Natural killer cell (primary cell): ENCODE measurements around the gene MYO18B. TPM values are rescaled to one million over a fixed set of nuclear protein-coding genes. Genes with fewer than 3 reads are reported as not detected.

Experiments
- ATAC-seq, 3 donors: fragments of 150-1000 bp in 2 of 3; fragments of 200-7000 bp in 1 of 3; cut with Tn5 transposase; 1 replicate in 1 of 3; 2 replicates in 2 of 3; pipeline ENCODE4 v1.10.0; 2021; ENCODE audit warnings: mild to moderate bottlenecking in 2 of 3, moderate library complexity in 2 of 3
- DNase-seq, 2 donors: peaks; one replicate each; pipeline versions ENCODE4 v3.0.0 to v3.0.0-alpha.2; 2013 to 2021; ENCODE audit warnings: mixed read lengths in 1 of 2
- H3K27ac ChIP-seq: one replicate; pipeline ENCODE4 v1.5.1; 2013; ENCODE audit warnings: mild to moderate bottlenecking, low read length
- H3K27me3 ChIP-seq: one replicate; pipeline ENCODE4 v1.6.1; 2013; ENCODE audit warnings: low read length; ENCODE audit not compliant: control insufficient read depth, insufficient read depth
- H3K36me3 ChIP-seq: one replicate; pipeline ENCODE4 v1.6.1; 2013; ENCODE audit warnings: low read length; ENCODE audit not compliant: control insufficient read depth, insufficient read depth
- H3K4me1 ChIP-seq: one replicate; pipeline ENCODE4 v1.6.1; 2013; ENCODE audit warnings: low read length; ENCODE audit not compliant: control insufficient read depth, insufficient read depth
- H3K4me3 ChIP-seq: one replicate; pipeline ENCODE4 v1.5.1; 2013; ENCODE audit warnings: low read length
- H3K9me3 ChIP-seq: one replicate; pipeline ENCODE4 v1.6.1; 2013; ENCODE audit warnings: low read length; ENCODE audit not compliant: control insufficient read depth, insufficient read depth
- H3K27ac Mint-ChIP-seq, 2 donors: one replicate each; pipeline ENCODE4 v1.8.0; 2022; ENCODE audit warnings: mild to moderate bottlenecking in 2 of 2, mixed read lengths in 2 of 2, moderate library complexity in 1 of 2
- H3K27me3 Mint-ChIP-seq, 2 donors: one replicate each; pipeline ENCODE4 v1.8.0; 2022; ENCODE audit warnings: low read depth in 2 of 2, mixed read lengths in 2 of 2
- H3K36me3 Mint-ChIP-seq: one replicate; pipeline ENCODE4 v1.8.0; 2022; ENCODE audit warnings: mixed read lengths
- H3K4me1 Mint-ChIP-seq, 2 donors: one replicate each; pipeline ENCODE4 v1.8.0; 2022; ENCODE audit warnings: mixed read lengths in 2 of 2
- H3K4me3 Mint-ChIP-seq: one replicate; pipeline ENCODE4 v1.8.0; 2022; ENCODE audit warnings: mild to moderate bottlenecking, moderate library complexity, mixed read lengths
- H3K9me3 Mint-ChIP-seq, 2 donors: one replicate each; pipeline ENCODE4 v1.8.0; 2022; ENCODE audit warnings: mixed read lengths in 2 of 2
- CTCF ChIP-seq: fragments of 200-600 bp; IDR thresholded peaks from one replicate; pipeline ENCODE4 v1.8.0; 2022; ENCODE audit warnings: antibody characterized with exemption
- WGBS: methylation state at CpG from one replicate; pipeline ENCODE4 v1.1.7; 2013; ENCODE audit warnings: missing lambda C conversion rate; ENCODE audit not compliant: insufficient coverage; 5-methylcytosine and 5-hydroxymethylcytosine counted together
- intact Hi-C: fragments of 100-400 bp; cut with micrococcal nuclease; formaldehyde crosslinking; loops from one replicate; pipeline ENCODE4 v1.14.2; 2022
- total RNA-seq, 4 donors: library from RNA; stranded (reverse); fragments of 120-200 nt in 1 of 4; gene quantifications; one replicate each; pipeline versions ENCODE4 v1.2.3 to v1.2.4, GENCODE V29; 2013 to 2022

MYO18B gene
- total RNA-seq, 3 donors from 2014 or later (not counting 1 experiment from before 2014, with no cell fraction given), result 0.07 to 0.14 (median 0.10) TPM

GRCh38 chr22:25942115-25942855, 200.3 kb downstream of the MYO18B start:
- Histone ChIP-seq H3K27me3 (no peaks in the 10 kb centered on the region), H3K4me3 (no peak overlapping the region), H3K27ac (no peak overlapping the region), H3K36me3 (no peaks in the 10 kb centered on the region), H3K9me3 (no peaks in the 10 kb centered on the region), H3K4me1 (no peaks in the 10 kb centered on the region)
- no peak for TF ChIP-seq CTCF
- no peak for ATAC-seq
- Mint-ChIP-seq H3K4me1 (no peaks in the 10 kb centered on the region), H3K4me3 (no peak overlapping the region), H3K27me3 (peaks cover 13 to 20% of the 10 kb centered on the region in 2 donors), H3K9me3 (no peaks in the 10 kb centered on the region), H3K36me3 (no peaks in the 10 kb centered on the region), H3K27ac (no peak overlapping the region)
- DNase-seq, result no peak
- 77% methylated on average over 9 of the region's 9 CpGs for WGBS
- intact Hi-C loops, result no loop called here

GRCh38 chr22:25942856-25943411, 200.9 kb downstream of the MYO18B start:
- Histone ChIP-seq H3K27ac (no peak overlapping the region), H3K4me3 (no peak overlapping the region), H3K27me3 (no peaks in the 10 kb centered on the region), H3K9me3 (no peaks in the 10 kb centered on the region), H3K36me3 (no peaks in the 10 kb centered on the region), H3K4me1 (no peaks in the 10 kb centered on the region)
- no peak for TF ChIP-seq CTCF
- H3K27ac Mint-ChIP-seq, result no peak overlapping the region
- intact Hi-C loops, result no loop called here
- no peaks in the 10 kb centered on the region for H3K9me3 Mint-ChIP-seq
- H3K4me3 Mint-ChIP-seq, result no peak overlapping the region
- peaks cover 13 to 20% of the 10 kb centered on the region in 2 donors for H3K27me3 Mint-ChIP-seq
- WGBS, result 33% methylated on average over 10 of the region's 10 CpGs
- H3K4me1 Mint-ChIP-seq, result no peaks in the 10 kb centered on the region
- H3K36me3 Mint-ChIP-seq, result no peaks in the 10 kb centered on the region
- DNase-seq, result no peak
- no peak for ATAC-seq

- DNase-seq (no peak), ATAC-seq (no peak)
- Mint-ChIP-seq H3K4me3 (no peak overlapping the region), H3K4me1 (no peaks in the 10 kb centered on the region), H3K27ac (no peak overlapping the region), H3K9me3 (no peaks in the 10 kb centered on the region), H3K27me3 (peaks cover 0 to 13% of the 10 kb centered on the region in 2 donors), H3K36me3 (no peaks in the 10 kb centered on the region)
- H3K4me1 ChIP-seq, result no peaks in the 10 kb centered on the region
- TF ChIP-seq CTCF, result no peak
- intact Hi-C loops, result no loop called here
- no peak overlapping the region for H3K27ac ChIP-seq
- H3K27me3 ChIP-seq, result no peaks in the 10 kb centered on the region
- H3K36me3 ChIP-seq, result no peaks in the 10 kb centered on the region
- H3K4me3 ChIP-seq, result no peak overlapping the region
- no peaks in the 10 kb centered on the region for H3K9me3 ChIP-seq
- WGBS, result 92% methylated on average over 1 of the region's 1 CpG
Measured at GRCh38 chr22:25950111-25950510, 208.1 kb downstream of the MYO18B start.
